Activated CD4-positive, alpha-beta T cell treated with anti-CD3 and anti-CD28 coated beads, Interleukin-2, amount 10 ng/mL, durations not matched to agents 7 days and 5 days (primary cell): ENCODE results near the gene ZNF106. TPM values are rescaled to one million over a fixed set of nuclear protein-coding genes. Genes with fewer than 3 reads are reported as not detected.

Experiments
- CTCF ChIA-PET: fragments of 350-600 bp; sonication (Branson Sonifier 250); formaldehyde crosslinking; loops from one replicate; lab custom pipeline; 2021; ENCODE audit warnings: antibody characterized with exemption; lab: Charles Lee
- POLR2A ChIA-PET: fragments of 350-600 bp; sonication (Branson Sonifier 250); formaldehyde crosslinking; loops from one replicate; lab custom pipeline; 2021; ENCODE audit warnings: antibody characterized with exemption; lab: Charles Lee
- DNase-seq: peaks from one replicate; pipeline ENCODE4 v3.0.0-alpha.2; 2020
- H3K27ac Mint-ChIP-seq: one replicate; pipeline ENCODE4 v1.8.0; 2021; ENCODE audit warnings: mild to moderate bottlenecking, moderate library complexity, mixed read lengths
- H3K27me3 Mint-ChIP-seq: one replicate; pipeline ENCODE4 v1.8.0; 2021; ENCODE audit warnings: mixed read lengths
- H3K36me3 Mint-ChIP-seq: one replicate; pipeline ENCODE4 v1.8.0; 2021; ENCODE audit warnings: low read depth, mixed read lengths
- H3K4me1 Mint-ChIP-seq: one replicate; pipeline ENCODE4 v1.8.0; 2021; ENCODE audit warnings: mixed read lengths
- H3K4me3 Mint-ChIP-seq: one replicate; pipeline ENCODE4 v1.8.0; 2021; ENCODE audit warnings: mild to moderate bottlenecking, moderate library complexity, mixed read lengths
- H3K9me3 Mint-ChIP-seq: one replicate; pipeline ENCODE4 v1.8.0; 2021; ENCODE audit warnings: mixed read lengths
- total RNA-seq, 2 experiments: library from RNA; stranded (reverse); gene quantifications; one replicate each; pipeline ENCODE4 v1.2.3, GENCODE V29; 2021

ZNF106 gene
- total RNA-seq, 2 experiments from 2014 or later, result 45.8 to 56.0 TPM

- H3K4me1 Mint-ChIP-seq, result peaks cover 43% of the 10 kb centered on the region
- no peak overlapping the region for H3K27ac Mint-ChIP-seq
- ChIA-PET POLR2A (interaction anchor here (0.6 to 0.7 kb wide), 3 partner anchors 83 to 1296 kb away, joined by 3 to 4 read pairs (median 3); no protein-coding TSS in a partner anchor), CTCF (interaction anchor here (0.7 kb wide), 1 partner anchor 646 kb away, joined by 3 read pairs; no protein-coding TSS in a partner anchor)
- H3K4me3 Mint-ChIP-seq, result no peak overlapping the region
- no peaks in the 10 kb centered on the region for H3K27me3 Mint-ChIP-seq
- H3K9me3 Mint-ChIP-seq, result no peaks in the 10 kb centered on the region
- H3K36me3 Mint-ChIP-seq, result peaks cover 4% of the 10 kb centered on the region
- no peak for DNase-seq
Observed at GRCh38 chr15:42499858-42500609, 9.1 kb upstream of the ZNF106 start.

- Mint-ChIP-seq H3K4me1 (peaks cover 55% of the 10 kb centered on the region), H3K4me3 (no peak overlapping the region), H3K9me3 (no peaks in the 10 kb centered on the region), H3K27me3 (no peaks in the 10 kb centered on the region), H3K36me3 (peaks cover 3% of the 10 kb centered on the region), H3K27ac (no peak overlapping the region)
- DNase-seq, result no peak
- CTCF ChIA-PET, result no interaction called here
- POLR2A ChIA-PET, result no interaction called here
Observed at GRCh38 chr15:42498212-42499068, 7.5 kb upstream of the ZNF106 start.

GRCh38 chr15:42495361-42496212 is 4.6 kb upstream of the ZNF106 start, which contains the start of gene SNAP23:
Gene SNAP23 (plus strand): TSS chr15:42495634. CDS start chr15:42511847, 16,213 bp downstream.
- CTCF ChIA-PET, result interaction anchor here (0.9 to 1.4 kb wide), 4 partner anchors 10 to 24 kb away, joined by 3 to 6 read pairs (median 4); no protein-coding TSS in a partner anchor
- no peaks in the 10 kb centered on the region for H3K27me3 Mint-ChIP-seq
- peaks cover 68% of the 10 kb centered on the region for H3K4me1 Mint-ChIP-seq
- H3K27ac Mint-ChIP-seq, result peak within 1 kb of the TSS; percentile 93
- DNase-seq, result peak; percentile 86
- H3K4me3 Mint-ChIP-seq, result peak within 1 kb of the TSS; percentile 99
- H3K9me3 Mint-ChIP-seq, result no peaks in the 10 kb centered on the region
- POLR2A ChIA-PET, result no interaction called here
- H3K36me3 Mint-ChIP-seq, result peaks cover 8% of the 10 kb centered on the region

- DNase-seq, result no peak
- Mint-ChIP-seq H3K27ac (peak overlapping the region; percentile 93), H3K27me3 (no peaks in the 10 kb centered on the region), H3K4me3 (peak overlapping the region; percentile 99), H3K36me3 (peaks cover 7% of the 10 kb centered on the region), H3K4me1 (peaks cover 67% of the 10 kb centered on the region), H3K9me3 (no peaks in the 10 kb centered on the region)
- ChIA-PET CTCF (interaction anchor here (0.9 to 1.4 kb wide), 4 partner anchors 10 to 23 kb away, joined by 3 to 6 read pairs (median 4); no protein-coding TSS in a partner anchor), POLR2A (no interaction called here)
Observed at GRCh38 chr15:42494998-42495360, 4.0 kb upstream of the ZNF106 start.

- H3K9me3 Mint-ChIP-seq, result no peaks in the 10 kb centered on the region
- ChIA-PET CTCF (interaction anchor here (0.7 kb wide), 1 partner anchor 428 kb away, joined by 3 read pairs; no protein-coding TSS in a partner anchor), POLR2A (no interaction called here)
- H3K4me3 Mint-ChIP-seq, result peak overlapping the region; percentile 3
- no peaks in the 10 kb centered on the region for H3K27me3 Mint-ChIP-seq
- H3K27ac Mint-ChIP-seq, result no peak overlapping the region
- H3K4me1 Mint-ChIP-seq, result peaks cover 65% of the 10 kb centered on the region
- H3K36me3 Mint-ChIP-seq, result peaks cover 7% of the 10 kb centered on the region
- no peak for DNase-seq
Observed at GRCh38 chr15:42493679-42494078, 2.7 kb upstream of the ZNF106 start.

- Mint-ChIP-seq H3K27ac (peak overlapping the region; percentile 99), H3K36me3 (peaks cover 7% of the 10 kb centered on the region), H3K27me3 (no peaks in the 10 kb centered on the region), H3K4me1 (peaks cover 60% of the 10 kb centered on the region), H3K4me3 (peak overlapping the region; percentile 91), H3K9me3 (no peaks in the 10 kb centered on the region)
- ChIA-PET CTCF (no interaction called here), POLR2A (interaction anchor here (0.6 kb wide), 1 partner anchor 19 kb away, joined by 5 read pairs; no protein-coding TSS in a partner anchor)
- no peak for DNase-seq
Observed at GRCh38 chr15:42491539-42492225, 741 bp upstream of the ZNF106 start.

GRCh38 chr15:42490291-42490670 is 660 bp downstream of the ZNF106 start:
- Mint-ChIP-seq H3K36me3 (peaks cover 5% of the 10 kb centered on the region), H3K27ac (peak overlapping the region; percentile 99), H3K4me3 (peak overlapping the region; percentile 91), H3K27me3 (no peaks in the 10 kb centered on the region), H3K4me1 (peaks cover 47% of the 10 kb centered on the region), H3K9me3 (no peaks in the 10 kb centered on the region)
- CTCF ChIA-PET, result no interaction called here
- no peak for DNase-seq
- POLR2A ChIA-PET, result no interaction called here

GRCh38 chr15:42483677-42484076 is 7.3 kb downstream of the ZNF106 start:
- peaks cover 11% of the 10 kb centered on the region for H3K36me3 Mint-ChIP-seq
- no peak for DNase-seq
- H3K27me3 Mint-ChIP-seq, result no peaks in the 10 kb centered on the region
- ChIA-PET POLR2A (no interaction called here), CTCF (interaction anchor here (1.7 kb wide), 1 partner anchor 11 kb away, joined by 4 read pairs; no protein-coding TSS in a partner anchor)
- no peak overlapping the region for H3K27ac Mint-ChIP-seq
- peaks cover 14% of the 10 kb centered on the region for H3K4me1 Mint-ChIP-seq
- H3K4me3 Mint-ChIP-seq, result no peak overlapping the region
- H3K9me3 Mint-ChIP-seq, result peaks cover 2% of the 10 kb centered on the region

- ChIA-PET CTCF (no interaction called here), POLR2A (no interaction called here)
- no peaks in the 10 kb centered on the region for H3K27me3 Mint-ChIP-seq
- H3K4me3 Mint-ChIP-seq, result no peak overlapping the region
- H3K9me3 Mint-ChIP-seq, result peaks cover 2% of the 10 kb centered on the region
- no peak for DNase-seq
- peaks cover 7% of the 10 kb centered on the region for H3K4me1 Mint-ChIP-seq
- H3K36me3 Mint-ChIP-seq, result peaks cover 11% of the 10 kb centered on the region
- no peak overlapping the region for H3K27ac Mint-ChIP-seq
Observed at GRCh38 chr15:42482701-42483100, 8.2 kb downstream of the ZNF106 start.

GRCh38 chr15:42474827-42475226 is 16.1 kb downstream of the ZNF106 start:
- ChIA-PET POLR2A (no interaction called here), CTCF (interaction anchor here (0.6 to 1.1 kb wide), 3 partner anchors 11 to 770 kb away, joined by 3 read pairs; no protein-coding TSS in a partner anchor)
- Mint-ChIP-seq H3K9me3 (no peaks in the 10 kb centered on the region), H3K27me3 (no peaks in the 10 kb centered on the region), H3K36me3 (peaks cover 5% of the 10 kb centered on the region), H3K4me3 (no peak overlapping the region), H3K27ac (no peak overlapping the region), H3K4me1 (peaks cover 10% of the 10 kb centered on the region)
- no peak for DNase-seq

- Mint-ChIP-seq H3K4me1 (peaks cover 8% of the 10 kb centered on the region), H3K9me3 (no peaks in the 10 kb centered on the region), H3K27me3 (no peaks in the 10 kb centered on the region), H3K36me3 (peaks cover 11% of the 10 kb centered on the region), H3K27ac (no peak overlapping the region), H3K4me3 (no peak overlapping the region)
- CTCF ChIA-PET, result interaction anchor here (0.6 to 1.2 kb wide), 3 partner anchors 10 to 712 kb away, joined by 3 to 4 read pairs (median 3); no protein-coding TSS in a partner anchor
- DNase-seq, result no peak
- POLR2A ChIA-PET, result no interaction called here
Observed at GRCh38 chr15:42471002-42471401, 19.9 kb downstream of the ZNF106 start.
